Aorta (tissue), 5 donors: ENCODE results near the gene EVX1. TPM values are rescaled to one million over a fixed set of nuclear protein-coding genes. Genes with fewer than 3 reads are reported as not detected.
A peak's percentile ranks its signal among the peaks of the same experiment; 100 is the strongest.

Source experiments
- ATAC-seq: fragments of 200-7000 bp; cut with Tn5 transposase; one replicate; pipeline ENCODE4 v1.9.1; 2022; ENCODE audit warnings: moderate library complexity; ENCODE audit not compliant: low FRiP score
- DNase-seq, 2 donors: peaks; one replicate each; pipeline ENCODE4 v3.0.0-alpha.2; 2020
- H3K27ac ChIP-seq, 2 donors: one replicate each; pipeline ENCODE4 v1.5.1; 2013; ENCODE audit warnings: low read length in 2 of 2, mild to moderate bottlenecking in 2 of 2, moderate library complexity in 2 of 2, control low read depth in 1 of 2, inconsistent platforms in 1 of 2, low read depth in 1 of 2
- H3K27me3 ChIP-seq, 2 donors: one replicate each; pipeline ENCODE4 v1.6.1; 2013; ENCODE audit warnings: control low read depth in 1 of 2, low read length in 1 of 2, mild to moderate bottlenecking in 1 of 2, moderate library complexity in 1 of 2; ENCODE audit not compliant: insufficient read depth in 2 of 2, control insufficient read depth in 1 of 2
- H3K36me3 ChIP-seq, 2 donors: one replicate each; pipeline ENCODE4 v1.6.1; 2013; ENCODE audit warnings: control low read depth in 1 of 2, low read length in 1 of 2, mild to moderate bottlenecking in 1 of 2; ENCODE audit not compliant: insufficient read depth in 2 of 2, control insufficient read depth in 1 of 2
- H3K4me1 ChIP-seq, 2 donors: one replicate each; pipeline ENCODE4 v1.6.1; 2013; ENCODE audit warnings: low read length in 2 of 2, control low read depth in 1 of 2, mild to moderate bottlenecking in 1 of 2, moderate library complexity in 1 of 2; ENCODE audit not compliant: insufficient read depth in 2 of 2, control insufficient read depth in 1 of 2
- H3K4me3 ChIP-seq, 2 donors: one replicate each; pipeline ENCODE4 v1.5.1; 2013; ENCODE audit warnings: low read length in 2 of 2, control low read depth in 1 of 2, mild to moderate bottlenecking in 1 of 2
- H3K9me3 ChIP-seq: one replicate; pipeline ENCODE4 v1.6.1; 2013; ENCODE audit warnings: mild to moderate bottlenecking, low read length; ENCODE audit not compliant: control insufficient read depth
- WGBS, 2 donors: extraction: QIAGEN DNeasy Blood & Tissue Kit; methylation state at CpG; one replicate each; pipeline ENCODE4 v1.1.7; 2013; 5-methylcytosine and 5-hydroxymethylcytosine counted together
- intact Hi-C, 2 donors: fragments of 100-400 bp; cut with DNase I; formaldehyde crosslinking; loops; one replicate each; pipeline versions ENCODE4 v1.14.2 to v1.15.0; 2022
- polyA plus RNA-seq, 2 donors: library from polyadenylated mRNA; stranded (reverse); fragments of 200-250 nt; gene quantifications; one replicate each; pipeline ENCODE4 v1.2.3, GENCODE V29; 2013
- total RNA-seq, 2 donors: library from RNA; stranded (reverse); fragmentation: NEBNext Ultra II Directional; extraction: Animal tissue kit (Norgen Biotek cat#: 25700); gene quantifications; one replicate each; pipeline ENCODE4 v1.2.1, GENCODE V29; 2021
- donor health status: healthy with polysubstance abuse.
- donor health status: Bipolar disorder and iron deficiency.
- donor health status: DM: no; HTN: no; CAD: no.
- donor health status: DM: no; HTN: no; CAD: no.
- donor health status: DM: yes; HTN: yes; CAD: no.

EVX1 gene
- total and polyA plus RNA-seq, 4 donors: not detected

DNA sequence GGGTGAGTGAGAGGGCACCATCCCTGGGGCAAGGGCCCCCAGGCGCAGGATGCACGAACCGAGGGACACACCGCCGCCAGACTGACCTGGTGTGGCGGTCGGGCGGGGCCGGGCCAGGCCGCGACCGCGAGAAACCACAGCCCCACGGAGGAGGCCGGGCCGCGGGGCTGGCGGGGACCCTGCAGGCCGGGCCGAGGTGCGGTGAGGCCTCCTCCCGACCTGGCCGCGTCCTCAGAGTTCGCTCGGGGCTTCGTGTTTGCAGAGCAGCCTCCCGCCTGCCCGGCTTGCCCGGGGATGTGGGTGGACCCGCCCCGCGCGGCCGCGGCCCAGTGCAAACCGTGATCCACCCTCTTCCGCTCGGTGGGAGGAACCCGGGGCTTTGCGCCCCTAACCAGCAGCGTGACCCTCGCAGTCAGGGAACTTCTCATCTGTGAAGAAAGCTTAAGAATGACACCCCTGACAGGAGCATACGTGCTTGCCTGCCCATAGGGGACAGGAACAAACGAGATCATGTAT, 22.1 kb upstream of the EVX1 start:
- WGBS, 2 donors: 31 to 40% methylated on average over 40 to 45 of the region's 45 CpGs
- DNase-seq: peak in 1 of 2 donors; percentile 56
- Histone ChIP-seq H3K4me1 (no peaks in the 10 kb centered on the region), H3K36me3 (no peaks in the 10 kb centered on the region), H3K27ac (no peak overlapping the region), H3K9me3 (no peaks in the 10 kb centered on the region), H3K4me3 (no peak overlapping the region), H3K27me3 (peaks cover 0 to 4% of the 10 kb centered on the region in 2 donors)
- ATAC-seq: peak; percentile 41
- intact Hi-C loops: no loop called here

DNA sequence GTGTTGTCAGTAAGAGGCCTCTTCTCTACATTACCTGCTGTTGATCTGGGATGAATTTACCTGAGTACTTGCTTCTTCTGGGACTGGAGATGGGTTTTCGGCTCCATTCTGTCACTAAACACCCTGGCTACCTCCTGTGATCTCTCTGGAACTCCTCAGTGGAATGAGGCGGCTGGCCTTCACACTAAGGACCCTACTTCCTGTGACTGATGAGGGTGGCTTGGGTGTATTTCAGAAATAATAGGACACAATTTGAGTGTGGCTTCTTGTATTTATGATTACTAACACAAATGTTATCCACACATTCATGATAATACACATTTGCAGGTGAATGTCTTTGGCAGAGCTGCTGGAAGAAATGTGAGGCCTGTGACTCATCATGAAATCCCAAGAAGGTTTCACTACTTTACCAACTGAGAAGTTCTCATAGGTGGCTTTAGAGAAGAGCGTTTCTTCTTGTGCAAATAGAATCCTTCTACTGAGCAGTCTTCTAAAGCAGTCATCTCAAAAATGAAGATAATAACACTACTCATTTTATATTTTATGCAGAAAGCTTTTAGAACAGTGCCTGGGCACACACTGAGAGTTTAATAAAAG, 21.3 kb upstream of the EVX1 start:
- H3K36me3 ChIP-seq: no peaks in the 10 kb centered on the region
- WGBS, 2 donors: 96 to 98% methylated on average over 3 of the region's 3 CpGs
- ATAC-seq (no peak), DNase-seq (no peak)
- H3K4me1 ChIP-seq: no peaks in the 10 kb centered on the region
- H3K27ac ChIP-seq: no peak overlapping the region
- no peak overlapping the region for H3K4me3 ChIP-seq
- peaks cover 0 to 4% of the 10 kb centered on the region in 2 donors for H3K27me3 ChIP-seq
- intact Hi-C loops: no loop called here
- H3K9me3 ChIP-seq: no peaks in the 10 kb centered on the region

- no peak overlapping the region for H3K4me3 ChIP-seq
- H3K4me1 ChIP-seq: no peaks in the 10 kb centered on the region
- DNase-seq (no peak), ATAC-seq (no peak)
- no peak overlapping the region for H3K27ac ChIP-seq
- H3K36me3 ChIP-seq: no peaks in the 10 kb centered on the region
- no peaks in the 10 kb centered on the region for H3K9me3 ChIP-seq
- H3K27me3 ChIP-seq: peaks cover 0 to 4% of the 10 kb centered on the region in 2 donors
- intact Hi-C loops: no loop called here
Measured at GRCh38 chr7:27223941-27224575, 18.5 kb upstream of the EVX1 start.

GRCh38 chr7:27224983-27225934, 17.3 kb upstream of the EVX1 start:
- H3K36me3 ChIP-seq: no peaks in the 10 kb centered on the region
- H3K9me3 ChIP-seq: no peaks in the 10 kb centered on the region
- no peak overlapping the region for H3K4me3 ChIP-seq
- peaks cover 0 to 1% of the 10 kb centered on the region in 2 donors for H3K27me3 ChIP-seq
- intact Hi-C loops: no loop called here
- DNase-seq (no peak), ATAC-seq (no peak)
- WGBS, 2 donors: 15 to 17% methylated on average over 61 of the region's 61 CpGs
- H3K27ac ChIP-seq: no peak overlapping the region
- H3K4me1 ChIP-seq: no peaks in the 10 kb centered on the region

DNA sequence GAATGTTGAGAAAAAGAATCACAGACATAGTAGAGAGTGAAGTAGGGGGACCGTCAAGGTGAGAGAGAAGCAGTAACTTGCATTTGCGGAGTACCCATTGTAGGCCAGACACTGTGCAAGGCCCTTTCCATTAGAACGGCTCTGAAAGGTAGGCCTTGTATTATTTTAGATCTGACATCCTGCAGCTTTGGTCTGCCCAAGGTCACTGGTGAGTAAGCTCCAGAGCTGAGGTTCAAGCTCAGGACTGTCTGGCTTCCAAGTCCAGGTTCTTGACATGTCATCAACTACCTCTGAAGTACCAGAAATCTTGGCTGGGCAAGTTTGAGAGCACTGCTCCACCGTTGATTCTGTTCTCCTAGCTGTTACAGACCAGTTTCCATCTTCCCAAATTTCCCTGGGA, 13.2 kb upstream of the EVX1 start:
- ATAC-seq (no peak), DNase-seq (no peak)
- no peaks in the 10 kb centered on the region for H3K4me1 ChIP-seq
- intact Hi-C loops: no loop called here
- no peak overlapping the region for H3K4me3 ChIP-seq
- no peaks in the 10 kb centered on the region for H3K36me3 ChIP-seq
- H3K27ac ChIP-seq: no peak overlapping the region
- no peaks in the 10 kb centered on the region for H3K27me3 ChIP-seq
- H3K9me3 ChIP-seq: no peaks in the 10 kb centered on the region
- WGBS, 2 donors: 89 to 94% methylated on average over 4 of the region's 4 CpGs

DNA sequence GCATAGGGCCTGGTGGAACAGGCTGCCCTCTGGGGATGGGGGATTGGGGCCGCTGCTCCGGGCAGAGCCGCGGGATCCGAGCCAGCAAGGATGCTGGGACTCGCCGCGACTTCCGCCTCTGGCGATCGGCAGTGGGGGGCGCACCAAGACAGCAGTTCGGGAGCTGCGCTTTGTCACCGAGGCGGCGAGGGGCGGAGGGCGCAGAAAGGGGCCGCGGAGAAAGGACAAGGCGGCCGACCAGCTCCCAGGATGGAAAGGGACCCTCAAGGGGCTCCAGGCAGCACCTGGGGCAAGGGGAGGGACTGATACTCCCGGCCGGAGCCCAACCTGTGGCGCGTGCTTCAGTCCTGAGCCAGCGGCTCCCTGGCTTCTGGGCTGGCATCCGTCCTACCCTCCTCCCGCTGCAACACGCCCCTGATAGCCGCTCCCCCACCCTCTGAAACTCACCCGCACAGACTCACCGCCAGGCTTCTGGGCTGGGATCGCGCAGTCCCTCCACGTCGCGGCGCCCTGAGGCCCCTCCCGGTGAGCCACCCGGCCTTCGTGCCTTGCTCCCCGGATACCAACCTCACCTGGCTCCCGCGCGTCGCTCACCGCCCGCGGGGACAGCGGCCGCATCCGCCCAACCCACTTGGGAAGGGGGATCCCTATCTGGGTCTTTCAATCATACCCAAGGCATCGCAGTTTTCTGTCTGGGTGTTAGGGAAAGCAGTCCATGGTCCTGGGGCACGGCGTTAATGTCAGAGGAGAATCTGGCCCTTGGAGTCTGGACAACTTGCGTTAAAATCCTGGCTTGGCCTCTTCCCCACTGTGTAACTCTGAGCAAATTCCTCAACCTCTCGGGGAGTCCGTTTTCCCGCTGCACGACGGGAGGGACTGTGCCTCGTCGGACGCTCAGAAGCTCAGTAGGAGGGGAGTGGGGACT, 7.0 kb upstream of the EVX1 start:
- ATAC-seq: peak; percentile 55
- no peaks in the 10 kb centered on the region for H3K36me3 ChIP-seq
- no peak for DNase-seq
- no peak overlapping the region for H3K4me3 ChIP-seq
- no peaks in the 10 kb centered on the region for H3K9me3 ChIP-seq
- WGBS, 2 donors: 4% methylated on average over 61 to 66 of the region's 66 CpGs
- no peaks in the 10 kb centered on the region for H3K4me1 ChIP-seq
- no peak overlapping the region for H3K27ac ChIP-seq
- intact Hi-C loops: no loop called here
- peaks cover 0 to 5% of the 10 kb centered on the region in 2 donors for H3K27me3 ChIP-seq

DNA sequence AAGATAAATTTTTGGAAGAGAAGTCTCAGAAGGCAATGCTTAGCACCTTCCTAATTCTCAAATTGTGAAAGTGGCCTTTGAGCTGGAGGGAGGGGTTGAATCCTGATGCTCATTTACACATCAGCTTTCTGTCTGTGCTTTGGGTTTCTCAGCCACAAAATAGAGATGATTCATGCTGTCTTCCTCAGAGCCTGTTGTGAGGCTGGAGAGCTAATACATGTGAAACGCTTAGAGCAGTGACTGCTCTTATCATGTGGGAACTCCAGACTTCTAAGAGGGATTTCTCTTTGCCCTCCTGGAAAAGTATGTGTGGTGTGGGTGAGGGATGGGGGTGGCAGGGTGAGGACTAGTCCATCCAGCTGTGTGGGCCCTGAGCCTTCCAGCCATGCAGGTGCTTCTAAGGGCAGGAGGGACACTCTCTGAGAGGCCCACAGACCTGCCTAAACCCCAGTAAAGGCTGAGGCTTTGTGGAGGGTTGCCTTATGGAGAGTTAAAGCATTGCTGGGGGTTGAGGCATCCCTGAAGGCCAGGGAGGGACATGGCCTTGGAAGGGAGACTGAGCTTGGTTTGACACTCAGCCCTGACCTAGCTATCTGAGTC, 4.8 kb upstream of the EVX1 start:
- Histone ChIP-seq H3K4me3 (no peak overlapping the region), H3K9me3 (no peaks in the 10 kb centered on the region), H3K36me3 (no peaks in the 10 kb centered on the region), H3K27ac (no peak overlapping the region), H3K27me3 (peaks cover 0 to 5% of the 10 kb centered on the region in 2 donors), H3K4me1 (no peaks in the 10 kb centered on the region)
- WGBS, 2 donors: 93 to 94% methylated on average over 1 of the region's 1 CpG
- intact Hi-C loops: no loop called here
- DNase-seq (no peak), ATAC-seq (no peak)

- Histone ChIP-seq H3K4me1 (no peaks in the 10 kb centered on the region), H3K4me3 (no peak overlapping the region)
- 80 to 87% methylated on average over 15 of the region's 15 CpGs for WGBS, 2 donors
Measured at GRCh38 chr7:27238979-27239386, 3.6 kb upstream of the EVX1 start.

More at GRCh38 chr7:27238979-27239386, 3.6 kb upstream of the EVX1 start:
- Histone ChIP-seq H3K9me3 (no peaks in the 10 kb centered on the region), H3K36me3 (no peaks in the 10 kb centered on the region), H3K27me3 (peaks cover 0 to 5% of the 10 kb centered on the region in 2 donors), H3K27ac (no peak overlapping the region)
- no peak for DNase-seq
- intact Hi-C loops: no loop called here
- ATAC-seq: no peak
